Left lung (tissue), 10 donors: ENCODE data around the gene RIPOR3. TPM values are rescaled to one million over a fixed set of nuclear protein-coding genes. Genes with fewer than 3 reads are reported as not detected.

ENCODE experiments used
- ATAC-seq: fragments of 200-7000 bp; cut with Tn5 transposase; one replicate; pipeline ENCODE4 v1.9.1; 2020; ENCODE audit warnings: moderate library complexity
- DNase-seq, 4 donors: peaks; one replicate each; pipeline ENCODE4 v3.0.0-alpha.2; 2013 to 2020
- H3K27ac ChIP-seq, 2 donors: fragments of 200-600 bp; sonication (generic) in 1 of 2; one replicate each; pipeline versions ENCODE4 v1.5.0 to v1.8.0; 2020 to 2021
- H3K27me3 ChIP-seq, 2 donors: fragments of 200-600 bp; sonication (generic) in 1 of 2; one replicate each; pipeline versions ENCODE4 v1.5.0 to v1.8.0; 2020 to 2021
- H3K36me3 ChIP-seq, 2 donors: fragments of 200-600 bp; sonication (generic) in 1 of 2; one replicate each; pipeline versions ENCODE4 v1.5.0 to v1.8.0; 2020 to 2021
- H3K4me1 ChIP-seq, 2 donors: fragments of 200-600 bp; one replicate each; pipeline ENCODE4 v1.8.0; 2021
- H3K4me3 ChIP-seq, 2 donors: fragments of 200-600 bp; sonication (generic) in 1 of 2; one replicate each; pipeline versions ENCODE4 v1.5.0 to v1.8.0; 2020 to 2021; ENCODE audit warnings: mild to moderate bottlenecking in 1 of 2
- H3K9me3 ChIP-seq, 2 donors: fragments of 200-600 bp; sonication (generic) in 1 of 2; one replicate each; pipeline versions ENCODE4 v1.5.0 to v1.8.0; 2020 to 2021
- CTCF ChIP-seq, 2 donors: fragments of 200-600 bp; sonication (generic) in 1 of 2; IDR thresholded peaks; one replicate each; pipeline versions ENCODE4 v1.5.0 to v1.8.0; 2021; ENCODE audit warnings: antibody characterized with exemption in 2 of 2
- intact Hi-C, 2 donors: fragments of 100-400 bp; cut with DNase I; formaldehyde crosslinking; loops; one replicate each; pipeline versions ENCODE4 v1.11.2 to v1.14.2; 2022
- polyA plus RNA-seq, 6 donors: library from polyadenylated mRNA; unstranded; fragments of 120-200 nt; gene quantifications; one replicate each; pipeline ENCODE4 v1.2.1, GENCODE V29; 2013; ENCODE audit not compliant: insufficient read length in 6 of 6
- total RNA-seq, 2 donors: library from RNA; stranded (reverse); fragmentation: NEBNext Ultra II Directional; extraction: Animal tissue kit (Norgen Biotek cat#: 25700); gene quantifications; one replicate each; pipeline ENCODE4 v1.2.1, GENCODE V29; 2021
- donor health status: DM: no; HTN: yes; CAD: no.
- donor health status: DM: no; HTN: no; CAD: no.

Gene RIPOR3
- total and polyA plus RNA-seq, 8 donors, result 2.0 to 7.0 (median 2.8) TPM

- Histone ChIP-seq H3K9me3 (no peaks in the 10 kb centered on the region), H3K36me3 (no peaks in the 10 kb centered on the region), H3K4me3 (no peak overlapping the region), H3K27me3 (no peaks in the 10 kb centered on the region), H3K4me1 (peaks cover 0 to 13% of the 10 kb centered on the region in 2 donors), H3K27ac (no peak overlapping the region)
- TF ChIP-seq CTCF (IDR thresholded peaks at IDR 0.05), result peak in 1 of 2 donors; percentile 18
- peak; percentile 25 for ATAC-seq
- no peak for DNase-seq
- intact Hi-C loops, result no loop called here
Measured at GRCh38 chr20:50713657-50714101, 22.3 kb upstream of the RIPOR3 start.

- H3K27me3 ChIP-seq, result no peaks in the 10 kb centered on the region
- no peaks in the 10 kb centered on the region for H3K9me3 ChIP-seq
- H3K4me3 ChIP-seq, result no peak overlapping the region
- H3K4me1 ChIP-seq, result peaks cover 0 to 13% of the 10 kb centered on the region in 2 donors
- ATAC-seq (no peak), DNase-seq (no peak)
- no peaks in the 10 kb centered on the region for H3K36me3 ChIP-seq
- intact Hi-C loops, result no loop called here
- TF ChIP-seq CTCF (IDR thresholded peaks at IDR 0.05), result no peak
- no peak overlapping the region for H3K27ac ChIP-seq
Measured at GRCh38 chr20:50712771-50713656, 21.7 kb upstream of the RIPOR3 start.

GRCh38 chr20:50711113-50711825 is 19.9 kb upstream of the RIPOR3 start:
- ATAC-seq, result peak; percentile 27
- H3K27ac ChIP-seq, result peak overlapping the region in 1 of 2 donors; percentile 69
- no peak overlapping the region for H3K4me3 ChIP-seq
- H3K9me3 ChIP-seq, result no peaks in the 10 kb centered on the region
- H3K27me3 ChIP-seq, result no peaks in the 10 kb centered on the region
- no peak for DNase-seq
- H3K4me1 ChIP-seq, result peaks cover 0 to 13% of the 10 kb centered on the region in 2 donors
- TF ChIP-seq CTCF (IDR thresholded peaks at IDR 0.05), result no peak
- no peaks in the 10 kb centered on the region for H3K36me3 ChIP-seq
- intact Hi-C loops, result no loop called here

- peak overlapping the region in 1 of 2 donors; percentile 69 for H3K27ac ChIP-seq
- no peak for TF ChIP-seq CTCF (IDR thresholded peaks at IDR 0.05)
- peak; percentile 60 for ATAC-seq
Measured at GRCh38 chr20:50710492-50711063, 19.2 kb upstream of the RIPOR3 start.

GRCh38 chr20:50709636-50709973 is 18.3 kb upstream of the RIPOR3 start:
- peaks cover 0 to 13% of the 10 kb centered on the region in 2 donors for H3K4me1 ChIP-seq
- no peaks in the 10 kb centered on the region for H3K27me3 ChIP-seq
- intact Hi-C loops, result no loop called here
- TF ChIP-seq CTCF (IDR thresholded peaks at IDR 0.05), result no peak
- H3K9me3 ChIP-seq, result no peaks in the 10 kb centered on the region
- DNase-seq (no peak), ATAC-seq (no peak)
- no peaks in the 10 kb centered on the region for H3K36me3 ChIP-seq
- H3K4me3 ChIP-seq, result no peak overlapping the region
- no peak overlapping the region for H3K27ac ChIP-seq

More at GRCh38 chr20:50710492-50711063, 19.2 kb upstream of the RIPOR3 start:
- intact Hi-C loops, result no loop called here
- peaks cover 0 to 13% of the 10 kb centered on the region in 2 donors for H3K4me1 ChIP-seq
- no peaks in the 10 kb centered on the region for H3K36me3 ChIP-seq
- no peaks in the 10 kb centered on the region for H3K27me3 ChIP-seq
- H3K4me3 ChIP-seq, result no peak overlapping the region
- DNase-seq, result no peak
- H3K9me3 ChIP-seq, result no peaks in the 10 kb centered on the region
